Stimulated activated CD8-positive, alpha-beta memory T cell treated with anti-CD3 and anti-CD28 coated beads, Interleukin-15, amount 100 ng/mL, for 1 hour (primary cell): Measurements from ENCODE around the gene GH2.
"Not testable (repeated sequence)": the region's sequence is repeated elsewhere in the genome, so short reads cannot be mapped to it uniquely, and the experiment has no call there.

Experiments used
- DNase-seq: peaks from one replicate; pipeline ENCODE4 v3.0.0-alpha.2; 2020; ENCODE audit warnings: low read depth

The GH2 gene

GRCh38 chr17:63911041-63911635 lies 29.4 kb upstream of the GH2 start, which contains the start of gene CSHL1:
Gene CSHL1, minus strand, starts transcription at chr17:63911258. Its CDS starts 62 bp downstream, at chr17:63911196.
- DNase-seq, result no peak

- no peak for DNase-seq
Measured at GRCh38 chr17:63910096-63910495, 28.4 kb upstream of the GH2 start.

- not testable (repeated sequence) for DNase-seq
Measured at GRCh38 chr17:63909586-63909985, 27.8 kb upstream of the GH2 start.

- not testable (repeated sequence) for DNase-seq
Measured at GRCh38 chr17:63907161-63907778, 25.5 kb upstream of the GH2 start.

- not testable (repeated sequence) for DNase-seq
Measured at GRCh38 chr17:63904796-63905195, 23.1 kb upstream of the GH2 start.

- DNase-seq, result not testable (repeated sequence)
Measured at GRCh38 chr17:63903787-63904201, 22.1 kb upstream of the GH2 start.

GRCh38 chr17:63901971-63902370 lies 20.2 kb upstream of the GH2 start:
- not testable (repeated sequence) for DNase-seq

GRCh38 chr17:63898899-63899798 lies 17.4 kb upstream of the GH2 start:
- not testable (repeated sequence) for DNase-seq

- DNase-seq, result not testable (repeated sequence)
Measured at GRCh38 chr17:63896524-63897354, 15.0 kb upstream of the GH2 start, which contains the start of gene CSH1. Gene CSH1, minus strand, starts transcription at chr17:63896574. Its CDS starts 63 bp downstream, at chr17:63896511.

GRCh38 chr17:63894821-63895220 lies 13.1 kb upstream of the GH2 start:
- not testable (repeated sequence) for DNase-seq

GRCh38 chr17:63894021-63894420 lies 12.3 kb upstream of the GH2 start:
- DNase-seq, result not testable (repeated sequence)

GRCh38 chr17:63892316-63893037 lies 10.7 kb upstream of the GH2 start:
- not testable (repeated sequence) for DNase-seq

- not testable (repeated sequence) for DNase-seq
Measured at GRCh38 chr17:63889026-63889848, 7.5 kb upstream of the GH2 start.

- not testable (repeated sequence) for DNase-seq
Measured at GRCh38 chr17:63885119-63885518, 3.4 kb upstream of the GH2 start.

- not testable (repeated sequence) for DNase-seq
Measured at GRCh38 chr17:63882626-63883126, 932 bp upstream of the GH2 start.

- DNase-seq, result not testable (repeated sequence)
Measured at GRCh38 chr17:63881337-63881736, 407 bp downstream of the GH2 start.

GRCh38 chr17:63880706-63881105 lies 1.0 kb downstream of the GH2 start:
- DNase-seq, result no peak

GRCh38 chr17:63878413-63878812 lies 3.3 kb downstream of the GH2 start:
- not testable (repeated sequence) for DNase-seq

- DNase-seq, result not testable (repeated sequence)
Measured at GRCh38 chr17:63874693-63875092, 7.1 kb downstream of the GH2 start.
